Measurements from ENCODE around the gene STK4. TPM values are rescaled to one million over a fixed set of nuclear protein-coding genes. Genes with fewer than 3 reads are reported as not detected.

Gene STK4
- total and polyA plus RNA-seq, 2 of the 8 experiments (the other 6 are each of a cell fraction or from before 2014, with no cell fraction given): 12.0 to 34.3 TPM

GRCh38 chr20:44990957-44991356 is 24.6 kb downstream of the STK4 start:
- no peak overlapping the region for H2BK120ac ChIP-seq (replicated peaks; ENCODE audit: low read depth, low read length)
- H3K79me1 ChIP-seq (ENCODE audit: low read depth, low read length): no peaks in the 10 kb centered on the region
- no peak overlapping the region for H2AK5ac ChIP-seq (ENCODE audit: low read depth, low read length)
- H3K4me1 ChIP-seq (replicated peaks in 1 of 4; ENCODE audit: control insufficient read depth in 3 of 4, insufficient read depth in 4 of 4, low read length in 3 of 4): no peaks in the 10 kb centered on the region; a peak in 1 of 7 replicates
- peaks cover 0 to 10% of the 10 kb centered on the region in 2 experiments; a peak in 1 of 4 replicates for H3K79me2 ChIP-seq (ENCODE audit: control insufficient read depth in 1 of 2, insufficient read depth in 2 of 2, low read length in 2 of 2)
- no peak overlapping the region for H3K56ac ChIP-seq (replicated peaks; ENCODE audit: insufficient read length, low read depth, low read length)
- H3K4ac ChIP-seq (replicated peaks; ENCODE audit: insufficient read length, low read depth, low read length): no peak overlapping the region
- no peak overlapping the region for H2BK12ac ChIP-seq (ENCODE audit: low read depth, low read length)
- H3K4me2 ChIP-seq (ENCODE audit: insufficient read depth in 1 of 2, low read depth in 2 of 2, low read length in 2 of 2): no peak overlapping the region
- no peak overlapping the region for H3K4me3 ChIP-seq (ENCODE audit: extremely low read depth in 1 of 4, insufficient read depth in 2 of 4, low read depth in 3 of 4, low read length in 4 of 4)
- H3K27me3 ChIP-seq (replicated peaks in 1 of 4; ENCODE audit: control insufficient read depth in 3 of 4, extremely low read depth in 1 of 4, insufficient read depth in 3 of 4, low read length in 3 of 4): no peaks in the 10 kb centered on the region
- no peak overlapping the region for H3K23ac ChIP-seq (ENCODE audit: insufficient read length)
- DNase-seq (ENCODE audit: low read depth in 1 of 2, low spot score in 2 of 2) (no peak), FAIRE-seq (no peak)
- H2BK15ac ChIP-seq (ENCODE audit: low read length): no peak overlapping the region
- no peak overlapping the region for H3K18ac ChIP-seq (ENCODE audit: extremely low read depth, low read length)
- peaks cover 2 to 24% (median 8%) of the 10 kb centered on the region in 4 experiments; a peak in 4 of 8 replicates for H3K36me3 ChIP-seq (ENCODE audit: control insufficient read depth in 2 of 4, insufficient read depth in 4 of 4, low read length in 3 of 4)
- TF ChIP-seq JUND (IDR thresholded peaks at IDR 0.05; ENCODE audit: low read length) (no peak), NRF1 (IDR thresholded peaks at IDR 0.05; ENCODE audit: low read depth, low read length) (no peak), NANOG (IDR thresholded peaks at IDR 0.05; ENCODE audit: insufficient read depth, low read depth, low read length, poor library complexity, severe bottlenecking) (no peak), USF2 (IDR thresholded peaks at IDR 0.05; ENCODE audit: low read length) (no peak)
- H4K5ac ChIP-seq (ENCODE audit: insufficient read length, low read depth, low read length): no peak overlapping the region
- no peak overlapping the region for H3K14ac ChIP-seq (ENCODE audit: insufficient read length)
- H3K27ac ChIP-seq (ENCODE audit: low read depth, low read length): no peak overlapping the region
- ChIA-PET POLR2A (ENCODE audit: partially characterized antibody) (no interaction called here), CTCF (ENCODE audit: partially characterized antibody) (no interaction called here)
- no peak overlapping the region for H2BK20ac ChIP-seq (ENCODE audit: low read length)
- H4K8ac ChIP-seq (ENCODE audit: extremely low read depth, insufficient read depth, low read length): no peak overlapping the region
- no peak overlapping the region for H3K9ac ChIP-seq (replicated peaks in 1 of 4; ENCODE audit: extremely low read depth in 1 of 4, low read depth in 3 of 4, low read length in 3 of 4)
- no peaks in the 10 kb centered on the region for H4K20me1 ChIP-seq (replicated peaks in 1 of 2; ENCODE audit: control insufficient read depth in 1 of 2, insufficient read depth in 2 of 2, low read length in 2 of 2)
- no peaks in the 10 kb centered on the region for H3K9me3 ChIP-seq (ENCODE audit: insufficient read depth in 2 of 2, low read depth in 1 of 2, low read length in 1 of 2)
- H3K23me2 ChIP-seq (ENCODE audit: low read depth, low read length): peaks cover 2% of the 10 kb centered on the region; the same call in 1 of the 2 replicates
- H4K91ac ChIP-seq (replicated peaks; ENCODE audit: insufficient read length, low read length): no peak overlapping the region
- H2BK5ac ChIP-seq (ENCODE audit: low read depth, low read length): no peak overlapping the region
- no peak overlapping the region for H2AFZ ChIP-seq (ENCODE audit: low read length)

All from H1 (cell line).